GM18511 (cell line): ENCODE measurements around the gene ASCL3.
"Not testable (repeated sequence)": the region's sequence is repeated elsewhere in the genome, so short reads cannot be mapped to it uniquely, and the experiment has no call there.

Source experiments
- ATAC-seq: cut with Tn5 transposase; IDR thresholded peaks from one replicate; pipeline ENCODE4 v1.9.1; 2021; ENCODE audit warnings: mild to moderate bottlenecking, moderate library complexity; ENCODE audit not compliant: unreplicated experiment

ASCL3 gene

DNA sequence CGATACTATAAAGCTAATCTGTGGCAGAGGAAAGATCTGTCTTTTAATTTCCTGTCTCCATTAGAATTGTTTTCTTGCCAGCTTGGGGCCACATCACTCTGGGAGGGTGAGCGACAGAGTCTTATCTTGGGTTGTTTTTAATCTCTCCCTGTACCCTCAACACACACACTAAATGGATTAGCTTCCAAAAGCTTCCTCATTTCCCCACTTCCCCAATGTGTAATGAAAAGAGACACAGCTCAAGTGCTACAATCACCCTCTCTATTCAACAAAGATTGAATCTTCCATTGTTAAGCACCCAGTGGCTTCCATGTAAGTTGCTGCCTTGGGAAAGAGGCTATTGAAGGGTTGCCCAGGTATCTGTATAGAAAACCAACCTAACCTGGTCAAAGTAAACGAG lies 6.1 kb upstream of the ASCL3 start:
- ATAC-seq = no peak

DNA sequence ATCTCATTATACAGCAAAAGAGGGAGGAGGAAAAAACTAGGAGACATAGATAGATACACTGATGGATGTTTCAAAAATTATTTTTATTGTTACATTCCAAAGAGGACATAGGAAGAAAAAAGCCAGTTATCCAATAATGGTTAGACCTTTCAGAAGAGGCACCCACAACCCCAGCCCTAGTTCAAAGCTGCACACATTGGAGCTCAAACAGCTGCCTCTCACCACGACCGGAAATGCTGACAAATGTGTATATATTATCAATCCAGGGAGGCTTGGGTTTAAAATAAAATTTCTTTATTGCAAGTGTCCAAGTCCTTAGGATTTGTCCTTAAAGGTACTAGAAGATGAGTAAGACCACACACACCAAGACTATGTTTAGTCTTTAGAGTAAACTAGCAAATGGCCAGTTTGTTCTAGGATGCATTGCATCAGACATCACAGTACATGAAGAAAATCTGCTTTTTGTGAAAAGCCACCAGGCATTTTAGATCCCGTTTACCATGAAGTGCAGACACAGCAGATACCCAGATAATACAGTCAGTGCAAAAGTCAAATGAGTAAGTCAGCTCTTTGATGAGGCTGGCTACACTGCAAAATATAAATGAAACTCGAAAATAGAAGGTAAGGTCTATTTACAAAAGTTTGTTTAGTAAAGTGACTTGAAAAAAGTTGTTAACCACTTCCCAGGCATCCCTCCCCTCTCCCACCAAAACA lies 4.6 kb upstream of the ASCL3 start:
- no peak for ATAC-seq

DNA sequence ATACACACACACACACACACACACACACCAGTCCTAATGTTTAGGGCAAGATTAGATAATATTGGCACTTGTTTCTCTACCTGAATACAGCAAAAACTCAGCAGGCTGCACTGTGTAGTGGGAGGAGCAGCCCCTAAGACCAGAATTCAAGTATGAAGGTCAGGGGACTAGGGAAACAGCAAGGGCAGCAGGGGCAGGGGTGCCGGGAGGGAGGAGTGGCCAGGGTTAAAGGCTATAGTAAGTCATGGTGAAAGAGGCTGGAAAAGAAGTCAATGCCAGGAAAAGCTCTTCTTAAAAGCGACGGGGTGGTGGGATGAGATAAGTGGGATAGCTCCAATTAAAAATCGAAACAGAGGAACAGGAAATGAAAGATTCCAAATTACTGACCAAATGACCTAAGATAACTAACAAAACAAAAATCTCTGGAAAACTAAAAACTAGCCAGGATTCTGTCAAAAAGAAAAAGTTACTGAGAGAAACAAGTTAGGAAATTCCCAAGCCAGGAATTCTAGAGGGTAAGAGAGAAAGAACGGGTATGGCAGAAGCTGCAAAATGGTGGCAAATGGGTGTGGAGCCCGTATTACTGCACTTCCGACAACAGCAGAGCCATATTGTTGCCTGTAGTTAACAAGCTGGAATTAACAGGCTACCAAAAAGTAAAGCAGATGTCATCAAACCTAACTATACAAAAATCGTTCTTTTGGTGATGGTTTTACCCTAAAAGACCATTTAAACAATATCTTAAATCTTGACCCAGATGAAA lies 1.3 kb downstream of the ASCL3 start:
- ATAC-seq = no peak

DNA sequence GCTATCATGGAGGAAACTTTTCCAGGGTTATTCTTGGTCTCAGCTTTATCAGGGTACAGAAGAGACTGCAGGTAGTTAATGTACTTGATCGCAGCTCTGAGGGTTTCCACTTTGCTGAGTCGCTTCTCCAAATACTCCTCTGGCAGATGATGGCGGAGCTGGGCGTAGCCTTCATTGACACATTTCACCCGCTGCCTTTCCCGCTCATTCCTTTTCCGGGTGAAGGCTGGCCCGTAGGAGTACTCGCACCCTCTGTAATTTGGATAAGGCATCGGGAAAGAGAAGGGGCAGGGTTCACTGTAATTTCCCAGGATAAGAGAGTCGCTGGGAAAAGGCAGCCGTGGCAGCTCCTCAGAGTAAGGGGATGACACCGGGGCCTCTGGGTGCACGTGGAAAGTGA lies 5.2 kb downstream of the ASCL3 start:
- ATAC-seq = no peak

DNA sequence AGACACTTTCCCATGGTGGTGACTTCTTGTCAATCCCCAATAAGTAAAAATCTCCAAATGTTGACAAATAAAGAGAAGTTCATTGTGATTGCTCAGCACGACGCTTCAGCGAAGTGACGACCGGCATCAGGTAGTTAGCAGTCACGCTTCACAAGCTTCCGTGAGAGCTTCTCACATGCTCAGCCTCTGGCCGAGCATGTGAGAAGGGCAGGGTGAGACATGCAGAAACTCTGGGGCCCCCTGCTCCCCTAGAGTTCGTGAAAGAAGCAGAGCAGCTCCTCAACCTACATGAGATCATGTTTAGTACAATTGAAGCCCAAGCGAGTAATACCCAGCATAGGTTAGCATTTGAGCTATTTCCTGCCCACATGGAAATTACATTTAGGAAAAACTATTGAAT lies 5.7 kb downstream of the ASCL3 start:
- no peak for ATAC-seq

DNA sequence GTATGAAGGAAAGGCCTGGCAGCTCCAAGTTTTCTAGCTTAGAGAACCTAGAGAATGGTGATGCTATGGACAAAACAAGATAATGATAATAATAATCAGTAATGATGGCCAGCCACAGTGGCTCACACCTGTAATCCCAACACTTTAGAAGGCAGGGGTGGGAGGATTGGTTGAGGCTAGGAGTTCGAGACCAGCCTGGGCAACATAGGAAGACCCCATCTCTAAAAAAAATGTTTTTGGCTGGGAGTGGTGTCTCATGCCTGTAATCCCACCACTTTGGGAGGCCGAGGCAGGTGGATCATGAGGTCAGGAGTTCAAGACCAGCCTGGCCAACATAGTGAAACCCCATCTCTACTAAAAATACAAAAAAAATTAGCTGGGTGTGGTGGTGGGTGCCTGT lies 7.0 kb downstream of the ASCL3 start:
- ATAC-seq = not testable (repeated sequence)

DNA sequence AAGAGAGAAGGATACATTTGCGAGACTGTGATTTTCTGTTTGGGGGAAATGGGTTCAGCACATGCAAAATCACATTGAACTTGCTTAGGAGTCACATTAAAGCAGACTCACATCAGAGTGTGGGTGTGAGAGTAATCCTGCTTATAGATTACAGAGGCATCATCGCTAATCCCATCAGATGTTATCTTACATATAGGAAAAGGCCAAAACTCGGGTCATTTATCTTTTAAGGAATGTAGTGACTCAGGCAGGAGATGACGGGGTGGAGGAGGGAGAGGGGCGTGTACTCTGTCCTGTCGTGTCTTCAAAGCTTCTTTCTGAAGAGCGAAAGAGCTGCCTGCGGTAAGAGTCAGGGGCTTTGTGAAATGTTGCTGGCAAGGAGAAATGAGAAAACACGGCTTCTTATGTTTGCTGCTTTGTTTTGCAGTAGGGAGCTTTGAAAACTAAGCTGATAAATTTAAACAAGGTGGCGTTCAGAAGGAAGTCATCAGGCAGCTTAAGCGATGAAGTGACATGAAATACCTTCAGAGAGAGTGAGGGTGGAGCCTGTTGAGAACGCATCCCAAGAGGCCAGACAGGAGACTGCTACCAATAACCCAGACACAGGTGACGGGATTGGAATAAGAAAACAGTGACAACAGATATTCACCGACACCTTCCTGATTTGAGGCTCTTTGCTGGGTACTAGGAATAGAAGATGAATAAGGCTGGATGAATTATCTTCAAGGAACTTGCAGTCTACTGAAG lies 7.9 kb downstream of the ASCL3 start:
- no peak for ATAC-seq

DNA sequence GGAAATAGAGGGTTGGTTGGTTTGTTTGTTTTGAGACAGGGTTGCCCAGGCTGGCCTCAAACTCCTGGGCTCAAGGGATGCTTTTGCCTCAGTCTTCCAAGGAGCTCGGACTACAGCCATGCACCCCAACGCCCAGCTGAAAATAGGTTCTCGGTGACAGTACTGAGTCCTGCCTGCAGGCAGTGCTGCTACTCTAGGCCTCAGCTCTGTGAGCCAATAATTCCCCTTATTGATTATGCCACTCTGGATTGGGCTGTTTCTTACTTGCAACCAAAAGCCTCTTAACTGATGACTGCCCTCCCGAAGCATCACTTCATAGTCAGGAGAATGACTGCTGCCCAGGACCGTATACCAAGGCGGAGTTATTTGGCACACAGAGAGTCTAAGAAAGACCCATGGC lies 8.9 kb downstream of the ASCL3 start:
- no peak for ATAC-seq

DNA sequence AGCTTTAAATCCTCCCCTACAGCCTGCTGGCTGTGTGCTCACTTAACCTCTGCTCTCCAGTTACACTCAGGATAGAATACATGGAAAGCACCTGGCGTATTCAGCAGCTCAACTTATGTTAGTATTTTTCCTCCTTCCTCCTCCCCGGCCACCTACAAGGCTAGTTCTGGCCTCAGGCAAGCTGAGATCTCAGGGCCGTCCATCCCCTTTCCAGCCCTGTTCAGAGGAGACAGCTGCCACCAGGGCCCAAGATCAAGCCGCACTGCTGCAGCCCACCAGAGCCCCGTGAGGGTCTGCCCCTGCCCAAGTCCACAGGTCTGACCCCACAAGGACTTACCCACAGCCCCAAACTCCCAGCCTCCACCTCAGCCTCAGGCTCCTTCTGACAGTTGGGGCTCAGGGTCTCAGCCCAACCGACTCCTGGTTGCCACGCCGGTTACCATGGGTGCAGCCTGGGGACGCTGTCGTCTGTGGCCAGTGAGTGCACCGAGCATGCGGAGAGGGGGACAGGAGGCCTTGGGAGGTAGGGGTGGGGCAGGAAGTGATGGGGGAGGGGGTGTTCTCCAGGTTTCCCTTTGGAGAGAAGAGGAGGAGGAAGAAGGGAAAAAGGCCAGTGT lies 10.1 kb downstream of the ASCL3 start, which contains the start of gene C11orf16:
Gene C11orf16, minus strand, starts transcription at position 384 of the 617 bp plus-strand sequence. CDS start 639 bp downstream, outside the sequence.
- no peak for ATAC-seq

DNA sequence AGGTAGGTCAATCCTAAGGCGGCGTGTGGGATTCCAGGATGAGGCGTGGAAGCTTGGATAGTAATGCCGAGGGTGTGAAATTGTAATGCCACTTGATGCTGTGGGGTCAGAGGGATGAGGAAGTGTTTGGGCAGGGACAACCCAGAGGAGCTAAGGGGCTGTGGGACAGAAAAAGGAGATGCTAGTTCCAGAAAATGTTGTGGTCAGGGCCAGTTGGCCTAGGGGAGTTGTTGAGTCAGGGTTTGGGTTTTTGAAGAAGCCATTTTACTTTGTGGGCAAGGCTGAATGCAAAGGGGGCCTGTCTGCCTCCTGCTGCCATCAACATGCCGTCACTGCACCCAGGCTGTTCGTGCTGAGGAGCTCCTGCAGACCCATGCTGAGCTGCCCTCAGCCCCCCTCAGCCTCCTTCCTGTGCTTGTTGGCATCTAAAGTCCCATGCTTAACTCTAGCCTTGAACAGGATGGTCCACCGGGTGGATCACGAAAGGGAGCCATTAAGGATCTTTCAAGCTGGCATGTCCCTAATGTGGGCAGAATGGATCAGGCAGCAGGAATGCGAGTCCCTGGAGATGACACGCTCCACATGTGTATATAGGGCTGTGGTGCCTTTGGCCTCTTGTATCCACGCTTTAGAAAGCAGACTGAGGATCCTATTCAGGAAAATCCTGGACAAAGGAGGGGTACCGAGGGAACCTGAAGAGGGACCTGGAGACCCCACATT lies 12.2 kb downstream of the ASCL3 start:
- ATAC-seq = no peak

DNA sequence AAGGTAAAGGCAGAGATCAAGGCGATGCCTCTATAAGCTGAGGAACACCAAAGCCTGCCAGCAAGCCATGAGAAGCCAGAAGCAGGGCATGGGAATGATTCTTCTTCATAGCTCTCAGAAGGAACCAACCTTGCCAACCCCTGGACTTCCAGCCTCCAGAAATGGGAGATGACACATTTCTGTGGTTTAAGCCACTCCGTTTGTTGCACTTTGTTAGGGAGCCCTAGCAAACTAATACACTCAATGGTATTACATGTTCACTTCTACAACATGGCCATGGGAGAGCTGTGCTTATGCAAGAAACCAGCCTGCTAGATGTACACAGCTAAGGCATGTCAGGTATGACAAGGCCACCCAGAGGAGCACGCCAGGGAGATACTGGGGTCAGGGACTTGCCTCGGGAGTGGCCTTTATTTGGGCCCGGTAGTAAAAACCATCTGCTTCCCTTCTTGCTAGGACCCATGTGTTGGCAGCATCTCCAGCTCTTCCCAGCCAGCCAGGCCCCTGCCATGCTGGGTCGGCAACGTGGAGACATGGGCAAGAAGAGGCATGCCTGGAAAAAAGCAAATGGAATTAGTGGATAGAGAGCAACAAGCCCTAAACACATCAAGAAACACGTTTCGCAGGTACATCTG lies 13.7 kb downstream of the ASCL3 start:
- no peak for ATAC-seq

DNA sequence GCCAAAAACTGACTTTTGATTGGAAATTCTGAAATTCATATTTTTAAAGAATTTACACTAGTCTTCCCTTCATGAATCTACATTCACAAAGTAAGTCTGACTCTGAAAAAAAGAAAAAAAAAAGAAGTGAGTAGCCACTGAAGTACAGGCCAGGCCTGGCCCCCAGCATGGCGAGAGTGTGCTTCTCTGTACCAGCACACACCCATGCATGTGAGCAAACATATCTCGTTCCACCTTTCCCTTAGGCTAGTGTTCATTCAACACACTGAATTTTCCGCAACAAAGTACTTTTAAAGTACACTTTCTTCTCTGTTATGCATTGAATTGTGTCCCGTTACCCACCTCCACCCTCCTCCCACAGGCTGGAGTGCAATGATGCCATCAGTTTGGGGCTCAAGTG lies 14.6 kb downstream of the ASCL3 start:
- ATAC-seq = no peak

DNA sequence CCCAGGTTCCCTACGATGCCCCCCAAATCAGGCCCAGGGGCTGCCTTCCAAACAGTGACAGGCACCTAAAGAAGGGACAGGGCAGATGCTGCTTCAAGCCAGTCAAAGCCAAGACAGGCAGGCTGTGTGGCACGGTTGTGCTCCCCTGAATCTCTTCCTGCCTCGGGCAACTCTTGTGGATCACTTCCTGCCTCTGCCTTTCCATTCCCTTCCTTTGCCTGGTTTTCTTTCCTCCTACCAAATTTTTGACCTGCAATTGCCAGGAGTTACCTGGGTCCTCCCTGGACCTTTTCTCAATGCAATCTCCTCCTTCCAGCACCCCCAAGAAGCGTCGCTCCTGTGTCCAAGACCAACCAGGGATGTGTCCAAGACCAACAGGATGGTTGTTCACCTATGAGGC lies 15.6 kb downstream of the ASCL3 start:
- ATAC-seq = no peak

DNA sequence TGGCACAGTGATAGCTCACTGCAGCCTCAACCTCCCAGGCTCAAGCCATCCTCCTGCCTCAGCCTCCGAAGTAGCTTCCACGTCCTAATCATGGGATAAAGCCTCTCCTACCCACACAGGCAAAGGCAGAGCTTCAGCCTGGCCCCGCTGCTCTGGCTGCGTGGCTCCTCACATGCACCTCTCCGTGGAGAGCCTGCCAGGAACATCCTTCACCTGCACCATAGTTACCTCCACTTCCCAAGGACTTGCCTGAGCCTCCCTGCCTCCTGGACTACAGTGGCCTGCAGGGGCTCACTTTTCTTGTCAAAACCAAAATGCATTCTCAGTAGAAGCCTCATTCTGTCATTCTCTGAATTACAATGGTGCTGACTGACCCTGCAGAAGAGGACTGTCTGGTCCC lies 16.6 kb downstream of the ASCL3 start:
- ATAC-seq = no peak

DNA sequence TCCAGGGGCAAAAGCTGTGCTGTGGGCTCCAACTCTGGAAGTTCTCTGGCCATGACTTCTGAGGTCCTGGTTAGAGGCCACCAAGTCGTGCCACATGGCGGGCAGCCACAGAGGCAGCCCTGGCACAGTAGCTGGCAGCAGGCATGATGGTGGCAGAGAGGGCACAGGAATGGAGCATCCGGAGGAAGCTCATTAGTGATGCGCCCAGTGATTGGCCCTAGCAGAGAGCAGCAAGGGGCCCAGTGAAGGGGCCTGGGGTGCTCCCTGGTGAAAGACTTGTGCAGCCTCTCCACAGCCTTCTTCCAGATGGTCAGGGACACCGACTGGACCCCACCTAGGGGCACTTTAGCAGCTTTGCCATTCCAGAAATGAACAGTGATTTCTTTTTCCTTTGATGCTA lies 17.1 kb downstream of the ASCL3 start:
- no peak for ATAC-seq

DNA sequence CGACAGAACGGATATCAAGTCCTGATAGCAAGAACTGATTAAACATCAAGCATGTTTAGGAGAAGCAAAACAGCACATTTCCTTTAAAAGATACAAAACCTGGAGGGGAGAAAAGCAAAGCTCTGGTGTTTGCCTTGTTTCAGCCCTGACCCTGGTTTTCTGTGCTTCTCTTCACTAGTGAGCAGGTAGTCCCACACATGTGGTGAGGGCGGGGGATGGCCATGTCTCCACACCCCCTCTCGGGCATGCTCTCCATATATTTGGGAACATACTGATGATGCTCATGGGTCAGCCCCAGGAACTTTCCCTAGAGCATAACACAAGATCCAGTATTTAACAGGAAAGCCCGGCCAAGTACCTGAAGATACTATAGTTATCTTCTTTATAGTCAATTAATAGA lies 20.1 kb downstream of the ASCL3 start:
- no peak for ATAC-seq

DNA sequence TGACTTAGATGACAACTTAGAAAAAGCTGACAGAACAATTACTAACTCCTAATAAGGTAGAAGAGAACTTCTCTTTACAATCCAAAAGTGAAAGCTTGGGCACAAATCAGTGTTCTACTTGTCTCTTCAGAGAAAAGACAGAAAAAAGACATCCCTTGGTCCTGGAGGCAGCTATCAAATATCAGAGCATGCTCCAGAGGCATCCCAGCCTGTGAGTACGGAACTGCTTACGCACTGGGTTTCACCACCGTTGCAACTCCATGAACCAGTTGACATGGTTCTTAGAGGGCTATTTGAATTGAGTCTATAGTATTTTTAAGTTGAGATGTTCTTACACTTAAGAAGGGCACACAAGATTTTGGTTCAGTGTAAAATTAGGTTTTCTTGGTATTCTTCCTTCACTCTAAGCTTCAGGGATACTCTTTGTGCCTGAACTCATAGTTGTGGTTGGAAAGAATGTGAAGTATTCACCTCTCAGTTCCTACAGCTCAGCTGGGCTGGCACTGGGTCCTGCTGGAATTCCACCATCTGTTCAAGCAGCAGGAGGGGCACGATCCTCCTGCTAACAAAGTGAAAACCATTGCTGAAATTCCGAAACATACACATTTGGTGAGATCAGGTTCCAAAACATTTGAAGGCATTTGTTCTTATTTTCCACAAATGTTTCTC lies 25.5 kb downstream of the ASCL3 start:
- no peak for ATAC-seq

DNA sequence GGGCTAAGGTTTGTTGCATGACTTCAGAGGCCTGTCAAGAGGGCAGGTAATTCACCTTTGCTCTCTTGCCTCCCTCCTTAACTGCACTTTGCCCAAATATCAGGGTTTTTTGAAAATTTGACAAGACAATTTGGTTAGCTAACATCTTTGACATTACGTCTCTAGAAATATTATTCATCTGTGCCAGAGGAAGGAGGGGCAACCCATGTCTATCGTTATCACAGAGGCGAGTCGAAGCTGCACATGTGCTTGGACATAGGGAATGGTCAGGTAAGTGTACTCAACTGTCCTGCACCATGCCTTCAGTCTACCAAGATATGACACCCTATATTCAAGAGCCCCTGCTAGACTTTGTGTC lies 28.2 kb downstream of the ASCL3 start:
- no peak for ATAC-seq

DNA sequence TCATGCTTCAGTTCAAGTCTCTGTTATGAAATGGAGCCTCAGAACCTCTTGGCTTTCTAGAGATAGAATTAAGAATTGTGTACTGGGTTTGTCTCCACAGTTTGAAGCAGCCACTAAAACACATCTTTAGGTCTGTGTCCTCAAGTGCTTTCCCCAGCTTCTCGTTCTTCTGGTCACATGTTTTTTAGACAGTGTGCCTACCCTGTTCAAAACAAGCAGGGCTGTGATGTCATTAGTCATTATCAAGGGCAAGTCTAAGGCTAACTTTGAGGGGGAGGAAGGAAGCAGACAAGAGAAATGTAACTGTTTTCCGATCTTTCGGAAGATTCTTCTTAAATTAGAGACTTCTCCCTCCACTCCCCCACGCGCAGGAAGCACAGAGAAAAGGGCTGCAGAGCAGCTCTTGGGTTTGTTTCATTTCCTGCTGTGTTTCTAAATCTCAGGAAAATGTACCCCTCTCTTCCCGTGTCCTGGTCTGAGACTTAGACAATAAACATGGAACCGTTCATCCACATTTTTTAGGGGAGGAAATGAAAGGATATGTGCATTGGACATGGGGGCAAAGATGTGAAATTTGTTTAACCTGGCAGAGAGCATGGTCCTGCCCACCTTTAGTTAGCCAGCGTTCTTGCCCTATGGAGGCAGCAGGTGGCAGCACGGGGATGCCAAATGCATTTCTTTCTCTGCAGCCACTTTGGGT lies 28.7 kb downstream of the ASCL3 start:
- no peak for ATAC-seq
